Right atrium auricular region (tissue), 2 donors: ENCODE data around the gene TPSB2. TPM values are rescaled to one million over a fixed set of nuclear protein-coding genes. Genes with fewer than 3 reads are reported as not detected.

Experiments
- DNase-seq: peaks from one replicate; pipeline ENCODE4 v3.0.0-alpha.2; 2019; ENCODE audit warnings: low spot score
- H3K27ac ChIP-seq, 2 donors: fragments of 200-600 bp; sonication (generic); 1 replicate in 1 of 2; 2 replicates in 1 of 2; pipeline ENCODE4 v1.5.1; 2016 to 2019
- H3K27me3 ChIP-seq, 2 donors: fragments of 200-600 bp; sonication (generic); one replicate each; pipeline versions ENCODE4 v1.5.1 to v1.6.0; 2017 to 2019
- H3K36me3 ChIP-seq: fragments of 200-600 bp; sonication (generic); one replicate; pipeline ENCODE4 v1.5.1; 2016
- H3K4me1 ChIP-seq, 2 donors: fragments of 200-600 bp; sonication (generic); one replicate each; pipeline versions ENCODE4 v1.5.1 to v1.6.0; 2017 to 2019
- H3K4me3 ChIP-seq, 2 donors: fragments of 200-600 bp; sonication (generic); 1 replicate in 1 of 2; 2 replicates in 1 of 2; pipeline ENCODE4 v1.5.1; 2017 to 2019; ENCODE audit warnings: mild to moderate bottlenecking in 1 of 2, moderate library complexity in 1 of 2
- H3K9me3 ChIP-seq, 2 donors: fragments of 200-600 bp; sonication (generic); one replicate each; pipeline ENCODE4 v1.5.1; 2019
- total RNA-seq, 2 donors: library from RNA; depleted of rRNA; stranded (reverse); fragments of >200 nt; gene quantifications; one replicate each; pipeline ENCODE4 v1.1.0, GENCODE V29; 2016
- TF ChIP-seq, protein P1 (sequence below), 2 donors: fragments of 200-600 bp; sonication (generic); IDR thresholded peaks; one replicate each; pipeline ENCODE4 v1.5.1; 2019; ENCODE audit warnings: antibody characterized with exemption in 2 of 2

TPSB2 gene
- total RNA-seq, 2 donors from 2014 or later: 1.2 to 12.5 TPM

GRCh38 chr16:1206786-1207185, 23.2 kb downstream of the TPSB2 start:
- DNase-seq: no peak
- H3K27me3 ChIP-seq: no peaks in the 10 kb centered on the region
- no peaks in the 10 kb centered on the region for H3K9me3 ChIP-seq
- TF ChIP-seq, protein P1, sequence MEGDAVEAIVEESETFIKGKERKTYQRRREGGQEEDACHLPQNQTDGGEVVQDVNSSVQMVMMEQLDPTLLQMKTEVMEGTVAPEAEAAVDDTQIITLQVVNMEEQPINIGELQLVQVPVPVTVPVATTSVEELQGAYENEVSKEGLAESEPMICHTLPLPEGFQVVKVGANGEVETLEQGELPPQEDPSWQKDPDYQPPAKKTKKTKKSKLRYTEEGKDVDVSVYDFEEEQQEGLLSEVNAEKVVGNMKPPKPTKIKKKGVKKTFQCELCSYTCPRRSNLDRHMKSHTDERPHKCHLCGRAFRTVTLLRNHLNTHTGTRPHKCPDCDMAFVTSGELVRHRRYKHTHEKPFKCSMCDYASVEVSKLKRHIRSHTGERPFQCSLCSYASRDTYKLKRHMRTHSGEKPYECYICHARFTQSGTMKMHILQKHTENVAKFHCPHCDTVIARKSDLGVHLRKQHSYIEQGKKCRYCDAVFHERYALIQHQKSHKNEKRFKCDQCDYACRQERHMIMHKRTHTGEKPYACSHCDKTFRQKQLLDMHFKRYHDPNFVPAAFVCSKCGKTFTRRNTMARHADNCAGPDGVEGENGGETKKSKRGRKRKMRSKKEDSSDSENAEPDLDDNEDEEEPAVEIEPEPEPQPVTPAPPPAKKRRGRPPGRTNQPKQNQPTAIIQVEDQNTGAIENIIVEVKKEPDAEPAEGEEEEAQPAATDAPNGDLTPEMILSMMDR (IDR thresholded peaks at IDR 0.05): no peak
- no peak overlapping the region for H3K4me3 ChIP-seq
- no peaks in the 10 kb centered on the region for H3K36me3 ChIP-seq
- H3K4me1 ChIP-seq: no peaks in the 10 kb centered on the region
- no peak overlapping the region for H3K27ac ChIP-seq

DNA sequence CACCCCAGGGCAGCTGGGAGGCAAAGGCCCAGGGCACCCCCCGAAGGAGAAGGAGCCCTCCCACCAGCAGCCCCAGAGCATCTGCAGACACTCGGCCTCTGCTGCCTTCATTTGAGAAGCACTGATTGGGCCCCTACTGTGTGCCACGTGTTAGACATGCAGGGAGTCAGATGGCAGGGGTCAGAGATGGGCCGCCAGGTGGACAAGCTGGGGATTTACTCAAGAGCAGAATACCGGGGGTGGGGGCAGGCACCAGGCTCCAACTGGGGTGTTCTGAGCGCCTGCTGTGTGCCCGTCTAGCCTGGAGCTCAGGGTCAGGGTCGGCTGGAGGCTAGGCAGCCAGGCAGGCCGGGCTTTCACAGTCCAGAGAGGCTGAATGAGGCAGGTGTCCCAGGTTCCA, 23.7 kb downstream of the TPSB2 start:
- H3K27ac ChIP-seq: no peak overlapping the region
- H3K4me1 ChIP-seq: no peaks in the 10 kb centered on the region
- no peaks in the 10 kb centered on the region for H3K27me3 ChIP-seq
- DNase-seq: no peak
- no peaks in the 10 kb centered on the region for H3K9me3 ChIP-seq
- TF ChIP-seq, protein P1 (IDR thresholded peaks at IDR 0.05): no peak
- H3K36me3 ChIP-seq: no peaks in the 10 kb centered on the region
- no peak overlapping the region for H3K4me3 ChIP-seq

- no peak overlapping the region for H3K27ac ChIP-seq
- H3K9me3 ChIP-seq: no peaks in the 10 kb centered on the region
- H3K4me3 ChIP-seq: no peak overlapping the region
- no peaks in the 10 kb centered on the region for H3K27me3 ChIP-seq
- no peak for DNase-seq
- no peaks in the 10 kb centered on the region for H3K4me1 ChIP-seq
- TF ChIP-seq, protein P1 (IDR thresholded peaks at IDR 0.05): no peak
- no peaks in the 10 kb centered on the region for H3K36me3 ChIP-seq
Measured at GRCh38 chr16:1204933-1205332, 25.1 kb downstream of the TPSB2 start.

DNA sequence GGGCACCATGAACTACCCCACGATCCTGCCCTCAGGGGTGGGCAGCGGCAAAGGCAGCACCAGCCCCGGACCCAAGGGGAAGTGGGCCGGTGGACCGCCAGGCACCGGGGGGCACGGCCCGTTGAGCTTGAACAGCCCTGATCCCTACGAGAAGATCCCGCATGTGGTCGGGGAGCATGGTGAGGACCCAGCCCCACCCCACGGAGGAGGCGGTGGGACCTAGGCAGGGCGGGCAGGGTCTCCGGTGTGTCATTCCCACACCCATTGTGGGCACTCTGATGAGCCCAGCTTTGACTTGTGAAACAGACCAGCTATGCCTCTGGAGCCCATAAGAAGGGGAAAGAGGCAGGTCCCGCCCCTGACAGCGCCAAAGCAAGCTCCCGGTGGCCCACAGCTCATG, 27.7 kb downstream of the TPSB2 start:
- TF ChIP-seq, protein P1 (IDR thresholded peaks at IDR 0.05): no peak
- H3K9me3 ChIP-seq: no peaks in the 10 kb centered on the region
- H3K4me1 ChIP-seq: no peaks in the 10 kb centered on the region
- no peak overlapping the region for H3K4me3 ChIP-seq
- no peaks in the 10 kb centered on the region for H3K36me3 ChIP-seq
- DNase-seq: no peak
- H3K27ac ChIP-seq: no peak overlapping the region
- H3K27me3 ChIP-seq: no peaks in the 10 kb centered on the region

GRCh38 chr16:1201444-1201843, 28.5 kb downstream of the TPSB2 start:
- Histone ChIP-seq H3K4me3 (no peak overlapping the region), H3K4me1 (no peaks in the 10 kb centered on the region), H3K27me3 (no peaks in the 10 kb centered on the region), H3K36me3 (no peaks in the 10 kb centered on the region), H3K9me3 (no peaks in the 10 kb centered on the region), H3K27ac (no peak overlapping the region)
- no peak for DNase-seq
- TF ChIP-seq, protein P1 (IDR thresholded peaks at IDR 0.05): no peak

DNA sequence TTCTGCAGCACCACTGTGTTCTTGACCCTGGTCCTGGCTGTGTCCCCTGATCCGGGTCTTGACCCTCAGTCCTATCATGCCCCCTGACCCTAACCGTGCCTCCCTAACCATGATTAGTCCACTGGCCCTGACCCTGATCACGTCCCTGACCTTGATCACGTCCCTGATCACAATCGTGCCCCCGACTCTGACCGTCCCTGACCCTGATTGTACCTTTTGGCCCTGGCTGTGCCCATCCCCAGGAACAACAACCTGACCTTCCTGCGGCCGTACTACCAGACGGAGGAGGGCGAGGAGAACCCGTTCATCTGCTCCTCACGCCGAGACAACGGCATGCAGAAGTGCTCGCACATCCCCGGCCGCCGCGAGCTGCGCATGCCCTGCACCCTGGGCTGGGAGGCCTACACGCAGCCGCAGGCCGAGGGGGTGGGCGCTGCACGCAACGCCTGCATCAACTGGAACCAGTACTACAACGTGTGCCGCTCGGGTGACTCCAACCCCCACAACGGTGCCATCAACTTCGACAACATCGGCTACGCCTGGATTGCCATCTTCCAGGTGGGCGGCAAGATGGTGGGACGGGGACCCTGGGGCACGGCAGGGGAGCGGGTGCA, 29.9 kb downstream of the TPSB2 start:
- H3K36me3 ChIP-seq: no peaks in the 10 kb centered on the region
- no peak overlapping the region for H3K4me3 ChIP-seq
- DNase-seq: no peak
- H3K9me3 ChIP-seq: no peaks in the 10 kb centered on the region
- H3K4me1 ChIP-seq: no peaks in the 10 kb centered on the region
- TF ChIP-seq, protein P1 (IDR thresholded peaks at IDR 0.05): no peak
- no peaks in the 10 kb centered on the region for H3K27me3 ChIP-seq
- no peak overlapping the region for H3K27ac ChIP-seq
